HL-60 (cell line): ENCODE measurements around the gene CSNK1G3.

Experiments
- CTCF ChIP-seq: IDR thresholded peaks from one replicate; pipeline ENCODE4 v1.5.1; 2011; ENCODE audit warnings: low read length, control low read depth, inconsistent platforms; ENCODE audit not compliant: insufficient read depth
- GABPA ChIP-seq: IDR thresholded peaks from 2 replicates; pipeline ENCODE4 v1.6.1; 2012; ENCODE audit warnings: low read depth
- POLR2AphosphoS5 ChIP-seq: IDR thresholded peaks from 2 replicates; pipeline ENCODE4 v1.6.1; 2012; ENCODE audit warnings: low read depth
- TF ChIP-seq, protein P1 (sequence below): IDR thresholded peaks from 2 replicates; pipeline ENCODE4 v1.6.1; 2012; ENCODE audit warnings: low read depth; ENCODE audit not compliant: insufficient replicate concordance

DNA sequence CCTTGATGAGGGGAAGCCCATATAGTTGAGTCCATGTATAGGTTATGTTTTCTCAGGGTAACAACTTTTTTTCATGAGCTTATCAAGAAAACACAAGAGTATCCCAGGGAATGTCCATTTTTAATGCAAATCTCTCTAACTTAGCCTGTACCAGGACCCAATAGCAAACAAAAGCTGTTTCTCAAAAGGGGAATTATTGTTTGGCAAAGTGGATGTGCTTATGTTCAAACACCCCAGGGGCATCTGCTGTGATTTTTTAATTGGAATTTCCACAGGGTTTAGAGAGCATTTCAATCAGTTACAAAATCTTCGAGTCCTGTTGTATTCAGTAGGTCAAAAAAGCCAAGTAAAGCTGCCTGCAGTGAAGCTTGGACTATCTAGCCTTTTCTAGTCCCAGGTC, 33.4 kb upstream of the CSNK1G3 start:
- TF ChIP-seq GABPA (no peak), POLR2AphosphoS5 (no peak), CTCF (no peak)
- TF ChIP-seq, protein P1, sequence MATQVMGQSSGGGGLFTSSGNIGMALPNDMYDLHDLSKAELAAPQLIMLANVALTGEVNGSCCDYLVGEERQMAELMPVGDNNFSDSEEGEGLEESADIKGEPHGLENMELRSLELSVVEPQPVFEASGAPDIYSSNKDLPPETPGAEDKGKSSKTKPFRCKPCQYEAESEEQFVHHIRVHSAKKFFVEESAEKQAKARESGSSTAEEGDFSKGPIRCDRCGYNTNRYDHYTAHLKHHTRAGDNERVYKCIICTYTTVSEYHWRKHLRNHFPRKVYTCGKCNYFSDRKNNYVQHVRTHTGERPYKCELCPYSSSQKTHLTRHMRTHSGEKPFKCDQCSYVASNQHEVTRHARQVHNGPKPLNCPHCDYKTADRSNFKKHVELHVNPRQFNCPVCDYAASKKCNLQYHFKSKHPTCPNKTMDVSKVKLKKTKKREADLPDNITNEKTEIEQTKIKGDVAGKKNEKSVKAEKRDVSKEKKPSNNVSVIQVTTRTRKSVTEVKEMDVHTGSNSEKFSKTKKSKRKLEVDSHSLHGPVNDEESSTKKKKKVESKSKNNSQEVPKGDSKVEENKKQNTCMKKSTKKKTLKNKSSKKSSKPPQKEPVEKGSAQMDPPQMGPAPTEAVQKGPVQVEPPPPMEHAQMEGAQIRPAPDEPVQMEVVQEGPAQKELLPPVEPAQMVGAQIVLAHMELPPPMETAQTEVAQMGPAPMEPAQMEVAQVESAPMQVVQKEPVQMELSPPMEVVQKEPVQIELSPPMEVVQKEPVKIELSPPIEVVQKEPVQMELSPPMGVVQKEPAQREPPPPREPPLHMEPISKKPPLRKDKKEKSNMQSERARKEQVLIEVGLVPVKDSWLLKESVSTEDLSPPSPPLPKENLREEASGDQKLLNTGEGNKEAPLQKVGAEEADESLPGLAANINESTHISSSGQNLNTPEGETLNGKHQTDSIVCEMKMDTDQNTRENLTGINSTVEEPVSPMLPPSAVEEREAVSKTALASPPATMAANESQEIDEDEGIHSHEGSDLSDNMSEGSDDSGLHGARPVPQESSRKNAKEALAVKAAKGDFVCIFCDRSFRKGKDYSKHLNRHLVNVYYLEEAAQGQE: no peak
